ENCODE results near the gene PACS2.

Gene PACS2

GRCh38 chr14:105309371-105309770 is 5.2 kb upstream of the PACS2 start:
- no peak for DNase-seq (ENCODE audit: low read depth in 1 of 2, low spot score in 1 of 2)
- no peak overlapping the region for H3K4me3 ChIP-seq (replicated peaks; ENCODE audit: insufficient read depth, low read length)
- no peak overlapping the region for H3K27ac ChIP-seq (replicated peaks)
- H3K27me3 ChIP-seq (ENCODE audit: insufficient read depth, poor library complexity, severe bottlenecking): no peaks in the 10 kb centered on the region
- TF ChIP-seq REST (IDR thresholded peaks at IDR 0.05; ENCODE audit: insufficient replicate concordance, low read depth): no peak
- TF ChIP-seq GABPA (IDR thresholded peaks at IDR 0.05; ENCODE audit: low read depth): no peak
- no peak for TF ChIP-seq POLR2AphosphoS5 (IDR thresholded peaks at IDR 0.05; ENCODE audit: low read depth)
- no peak for TF ChIP-seq SPI1 (IDR thresholded peaks at IDR 0.05; ENCODE audit: borderline replicate concordance, low read depth)
- no peak for TF ChIP-seq CTCF (IDR thresholded peaks at IDR 0.05; ENCODE audit: insufficient read depth, low read length)

GRCh38 chr14:105311838-105312237 is 2.7 kb upstream of the PACS2 start:
- Histone ChIP-seq H3K27ac (replicated peaks) (no peak overlapping the region), H3K27me3 (ENCODE audit: insufficient read depth, poor library complexity, severe bottlenecking) (no peaks in the 10 kb centered on the region), H3K4me3 (replicated peaks; ENCODE audit: insufficient read depth, low read length) (no peak overlapping the region)
- DNase-seq (ENCODE audit: low read depth in 1 of 2, low spot score in 1 of 2): no peak
- TF ChIP-seq GABPA (IDR thresholded peaks at IDR 0.05; ENCODE audit: low read depth): no peak
- no peak for TF ChIP-seq REST (IDR thresholded peaks at IDR 0.05; ENCODE audit: insufficient replicate concordance, low read depth)
- TF ChIP-seq SPI1 (IDR thresholded peaks at IDR 0.05; ENCODE audit: borderline replicate concordance, low read depth): no peak
- TF ChIP-seq POLR2AphosphoS5 (IDR thresholded peaks at IDR 0.05; ENCODE audit: low read depth): no peak
- no peak for TF ChIP-seq CTCF (IDR thresholded peaks at IDR 0.05; ENCODE audit: insufficient read depth, low read length)

GRCh38 chr14:105312973-105313372 is 1.6 kb upstream of the PACS2 start:
- Histone ChIP-seq H3K4me3 (replicated peaks; ENCODE audit: insufficient read depth, low read length) (no peak overlapping the region), H3K27ac (replicated peaks) (no peak overlapping the region), H3K27me3 (ENCODE audit: insufficient read depth, poor library complexity, severe bottlenecking) (no peaks in the 10 kb centered on the region)
- TF ChIP-seq REST (IDR thresholded peaks at IDR 0.05; ENCODE audit: insufficient replicate concordance, low read depth) (no peak), GABPA (IDR thresholded peaks at IDR 0.05; ENCODE audit: low read depth) (no peak), CTCF (IDR thresholded peaks at IDR 0.05; ENCODE audit: insufficient read depth, low read length) (no peak), POLR2AphosphoS5 (IDR thresholded peaks at IDR 0.05; ENCODE audit: low read depth) (no peak), SPI1 (IDR thresholded peaks at IDR 0.05; ENCODE audit: borderline replicate concordance, low read depth) (no peak)
- DNase-seq (ENCODE audit: low read depth in 1 of 2, low spot score in 1 of 2): no peak

Data from HL-60 (cell line).